Stimulated activated CD8-positive, alpha-beta memory T cell treated with anti-CD3 and anti-CD28 coated beads, Interleukin-15, amount 100 ng/mL, for 1 hour (primary cell): Measurements from ENCODE around the gene EPS8L3.
"Not testable (repeated sequence)": the region's sequence is repeated elsewhere in the genome, so short reads cannot be mapped to it uniquely, and the experiment has no call there.

Experiments used
- DNase-seq: peaks from one replicate; pipeline ENCODE4 v3.0.0-alpha.2; 2020; ENCODE audit warnings: low read depth

Gene EPS8L3

DNA sequence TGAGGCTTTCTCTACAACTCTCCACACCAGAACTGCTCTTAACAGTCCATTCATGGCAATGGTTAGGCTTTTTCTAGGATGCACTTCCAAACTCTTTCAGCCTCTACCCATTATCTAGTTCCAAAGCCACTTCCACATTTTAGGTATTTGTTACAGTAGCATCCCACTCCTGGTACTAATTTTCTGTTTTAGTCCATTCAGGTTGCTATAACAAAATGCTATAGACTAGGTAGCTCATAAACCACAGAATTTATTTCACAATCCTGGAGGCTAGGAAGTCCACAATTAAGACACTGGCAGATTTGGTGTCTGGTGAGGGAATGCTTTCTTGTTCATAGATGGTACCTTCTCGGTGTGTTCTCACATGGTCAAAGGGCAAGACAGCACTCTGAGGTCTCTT lies 17.3 kb upstream of the EPS8L3 start:
- DNase-seq = no peak

- DNase-seq = no peak
Observed at GRCh38 chr1:109777980-109778625, 14.4 kb upstream of the EPS8L3 start.

DNA sequence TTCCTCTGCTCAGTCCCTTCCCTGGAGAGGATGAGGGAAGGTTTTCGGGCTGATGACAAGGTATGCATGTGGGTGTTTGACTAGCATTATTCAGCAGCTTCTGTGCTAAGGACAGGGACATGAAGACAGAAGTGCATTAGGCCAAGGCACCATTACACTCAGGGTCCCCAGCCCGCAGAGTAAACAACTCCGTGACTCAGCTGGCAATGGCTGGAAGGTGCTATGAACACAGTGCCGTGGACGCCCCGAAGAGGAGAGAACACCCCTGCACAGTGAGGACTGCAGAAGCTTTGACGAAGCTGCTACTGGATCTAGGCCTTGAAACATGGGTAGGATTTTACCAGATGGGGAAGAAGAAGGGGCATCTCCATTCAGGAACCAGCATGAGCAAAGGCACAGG lies 13.7 kb upstream of the EPS8L3 start:
- no peak for DNase-seq

DNA sequence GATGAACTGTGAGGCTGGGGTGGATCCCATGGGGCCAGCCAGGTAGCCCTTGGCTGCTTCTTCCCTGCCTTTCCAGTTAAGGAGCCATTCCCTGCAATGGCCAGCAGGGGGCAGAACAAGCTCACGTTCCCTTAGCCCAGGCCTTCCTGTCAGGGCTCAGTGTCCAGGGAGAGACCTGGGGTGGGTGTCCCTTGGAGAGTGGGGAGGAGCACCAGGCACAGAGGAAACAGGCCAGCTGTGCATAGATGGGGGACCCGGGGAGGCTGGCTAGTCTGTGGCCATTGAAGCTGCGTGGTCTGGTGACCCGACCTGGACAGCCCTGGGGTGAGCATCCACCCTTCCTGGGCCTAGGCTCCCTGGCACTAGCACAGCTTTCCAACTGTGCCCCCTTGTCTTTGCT lies 13.2 kb upstream of the EPS8L3 start:
- DNase-seq = peak; percentile 52

GRCh38 chr1:109776206-109776835 lies 12.6 kb upstream of the EPS8L3 start:
- DNase-seq = no peak

DNA sequence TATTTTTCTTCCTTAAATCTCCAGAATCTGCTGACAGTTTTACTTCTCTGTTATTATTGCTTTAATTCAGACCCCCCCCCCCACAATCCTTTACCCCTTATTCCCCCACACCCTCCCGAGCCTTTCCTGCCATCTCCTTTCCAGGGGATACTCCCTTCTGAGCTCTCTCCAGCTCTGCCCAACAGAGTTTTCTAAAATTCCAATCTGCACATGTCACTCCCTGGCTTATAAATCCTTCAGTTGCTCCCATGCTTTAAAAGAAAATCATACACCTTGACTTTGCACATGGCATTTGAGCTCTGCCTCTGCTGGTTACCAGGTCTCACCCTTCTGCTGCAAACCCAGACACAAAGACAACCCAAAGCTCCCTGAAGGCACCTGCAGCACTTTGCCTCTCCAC lies 11.7 kb upstream of the EPS8L3 start:
- no peak for DNase-seq

DNA sequence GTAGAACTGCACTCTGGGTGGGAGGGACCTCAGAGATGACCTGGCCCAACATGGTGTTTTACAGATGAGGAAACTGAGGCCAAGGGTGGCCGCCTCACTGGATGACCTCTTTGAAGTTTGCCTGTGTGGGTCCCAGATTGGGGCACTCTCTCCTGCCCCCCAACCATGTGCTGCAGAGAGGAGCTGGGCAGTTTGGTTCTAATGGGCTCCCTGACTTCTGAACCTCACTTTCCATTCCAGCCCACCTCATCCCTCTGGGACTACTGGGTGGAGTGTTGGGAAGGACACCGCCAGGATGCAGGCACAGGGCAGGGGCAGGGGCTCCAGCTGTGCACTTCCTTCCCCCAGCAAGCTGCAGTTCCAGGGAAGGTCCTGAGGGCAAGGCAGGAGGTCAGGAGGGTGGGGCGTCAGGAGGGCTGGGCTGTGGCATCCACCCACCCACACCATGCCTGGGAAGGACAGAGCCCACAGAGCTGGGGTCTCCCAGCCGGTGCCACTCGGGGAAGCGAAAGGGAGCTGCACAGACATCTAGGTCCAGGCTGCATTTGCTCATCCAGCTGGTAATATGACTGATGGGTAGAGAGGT lies 10.3 kb upstream of the EPS8L3 start:
- no peak for DNase-seq

DNA sequence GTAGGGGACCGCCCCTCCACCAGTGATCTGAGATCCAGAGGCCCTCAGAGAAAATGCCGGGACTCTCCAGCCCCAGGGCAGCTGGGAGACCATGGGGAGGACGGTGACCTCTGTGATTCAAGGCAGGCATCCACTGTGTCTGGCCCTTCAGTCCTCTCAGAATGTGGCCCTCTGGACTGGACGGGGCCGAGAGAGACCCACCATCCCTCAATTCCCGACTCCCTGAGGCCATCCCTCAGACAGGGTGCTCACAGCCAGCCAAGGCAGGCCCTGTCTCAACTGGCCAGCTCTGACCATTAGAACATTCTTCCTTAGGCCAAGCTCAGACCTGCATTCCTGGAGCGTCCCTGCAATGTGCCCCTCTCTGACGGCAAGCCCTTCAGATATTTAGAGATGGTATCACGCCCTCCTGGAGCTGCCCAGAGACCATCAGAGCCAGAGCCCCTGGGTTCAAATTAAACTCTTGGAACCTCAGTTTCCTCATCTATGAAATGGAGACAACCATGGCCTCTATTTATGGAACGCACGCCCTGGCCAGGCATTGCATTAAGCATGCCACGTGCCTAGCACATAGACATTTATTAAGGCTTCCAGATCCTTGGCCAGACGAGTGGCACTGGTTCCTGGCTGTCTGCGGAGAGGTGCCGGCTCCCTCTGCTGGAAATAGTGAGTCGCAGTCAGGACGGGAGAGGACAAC lies 9.6 kb upstream of the EPS8L3 start:
- DNase-seq = peak; percentile 37

- no peak for DNase-seq
Observed at GRCh38 chr1:109772658-109773202, 9.0 kb upstream of the EPS8L3 start.

DNA sequence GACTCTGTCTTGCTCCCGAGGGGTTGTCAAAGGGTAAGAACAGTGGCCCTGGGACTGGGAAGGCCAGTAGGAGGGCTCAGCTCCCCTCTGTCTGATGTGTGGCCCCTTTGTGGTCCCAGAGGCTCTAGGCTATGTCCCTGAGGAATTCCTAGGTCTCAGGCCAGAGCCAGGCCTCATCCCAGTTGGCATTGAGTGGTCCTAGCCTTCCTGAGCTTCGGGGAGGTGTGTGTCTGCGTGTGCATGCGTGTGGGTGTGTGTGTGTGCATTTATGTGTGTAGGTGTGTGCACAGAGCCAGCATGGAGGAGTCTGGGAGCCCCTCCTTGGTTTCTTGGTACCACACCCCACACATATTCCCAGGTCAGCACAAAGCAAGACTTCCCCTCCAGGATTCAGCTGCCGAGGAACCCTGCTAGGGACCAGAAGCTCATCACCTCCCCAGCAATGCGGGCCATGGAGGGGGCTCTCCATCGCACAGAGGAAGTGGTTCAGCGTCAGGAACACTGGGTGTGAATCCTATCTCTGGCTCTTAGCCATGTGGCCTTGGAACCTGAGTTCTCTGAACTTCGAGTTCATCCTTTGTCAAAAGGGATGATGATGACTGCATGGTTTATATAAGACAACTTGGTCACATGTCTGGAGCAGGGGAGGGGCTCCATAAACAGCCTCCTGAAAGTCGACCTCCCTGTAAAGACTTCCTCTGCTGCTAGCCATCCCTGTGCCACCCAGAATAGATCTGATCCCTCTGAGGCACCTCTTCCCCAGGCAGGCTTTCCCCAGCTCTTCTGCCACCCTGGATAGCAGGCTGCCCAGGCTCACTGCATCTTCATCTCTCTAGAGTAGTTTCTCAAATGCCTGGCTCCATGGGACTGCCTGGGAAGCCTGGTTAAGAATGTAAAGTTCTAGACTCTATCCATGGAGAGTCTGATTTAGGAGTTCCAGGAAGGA lies 8.3 kb upstream of the EPS8L3 start:
- DNase-seq = no peak

- DNase-seq = no peak
Observed at GRCh38 chr1:109770331-109771095, 6.8 kb upstream of the EPS8L3 start.

GRCh38 chr1:109769330-109770078 lies 5.8 kb upstream of the EPS8L3 start:
- DNase-seq = no peak

GRCh38 chr1:109768820-109769219 lies 5.1 kb upstream of the EPS8L3 start:
- no peak for DNase-seq

DNA sequence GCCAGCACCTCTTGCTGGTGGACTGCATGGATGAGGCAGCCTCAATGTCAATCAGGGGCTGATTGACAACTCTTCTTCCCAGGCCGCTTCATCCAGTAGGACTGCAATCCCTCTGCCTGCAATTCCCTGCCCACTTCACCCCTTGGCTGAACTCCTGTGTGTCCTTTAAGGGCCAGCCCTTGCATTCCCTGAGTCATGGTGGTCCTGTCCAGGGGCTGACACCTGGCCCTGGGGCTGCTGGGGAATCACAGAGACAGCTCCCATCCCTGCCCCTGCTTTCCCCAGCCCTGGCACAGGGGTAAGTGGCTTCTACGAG lies 4.6 kb upstream of the EPS8L3 start:
- DNase-seq = no peak

DNA sequence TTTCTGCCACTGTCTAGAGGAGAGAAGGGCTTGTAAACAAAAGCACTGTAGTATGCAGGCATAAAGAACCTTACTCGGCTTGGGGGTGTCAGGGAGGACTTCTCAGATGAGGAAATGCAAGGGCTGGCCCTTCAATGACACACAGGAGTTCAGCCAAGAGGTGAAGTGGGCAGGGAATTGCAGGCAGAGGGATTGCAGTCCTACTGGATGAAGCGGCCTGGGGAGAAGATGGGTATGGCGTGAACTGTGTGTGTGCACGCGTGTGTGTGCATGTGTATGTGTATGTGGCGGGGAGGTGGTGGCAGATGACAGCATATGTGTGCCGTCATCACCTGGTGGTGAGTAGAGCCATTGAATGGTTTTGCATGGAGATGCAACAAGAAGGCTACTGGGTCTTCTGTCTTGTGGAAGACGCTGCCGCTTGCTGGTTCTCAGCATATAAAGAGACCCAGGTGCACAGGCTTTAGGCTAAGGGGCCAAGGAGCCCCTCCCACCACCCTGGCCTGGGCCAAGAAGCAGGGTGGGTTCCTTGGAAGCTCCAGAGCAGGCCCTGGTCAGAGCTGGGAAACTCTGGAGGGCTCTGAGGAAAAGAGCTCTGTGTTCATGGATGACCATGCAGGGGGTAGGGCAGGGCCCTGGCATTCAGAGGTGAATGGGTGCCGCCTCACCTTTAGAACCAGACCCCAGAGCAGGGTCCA lies 4.1 kb upstream of the EPS8L3 start:
- DNase-seq = no peak

- not testable (repeated sequence) for DNase-seq
Observed at GRCh38 chr1:109766991-109767636, 3.4 kb upstream of the EPS8L3 start.

DNA sequence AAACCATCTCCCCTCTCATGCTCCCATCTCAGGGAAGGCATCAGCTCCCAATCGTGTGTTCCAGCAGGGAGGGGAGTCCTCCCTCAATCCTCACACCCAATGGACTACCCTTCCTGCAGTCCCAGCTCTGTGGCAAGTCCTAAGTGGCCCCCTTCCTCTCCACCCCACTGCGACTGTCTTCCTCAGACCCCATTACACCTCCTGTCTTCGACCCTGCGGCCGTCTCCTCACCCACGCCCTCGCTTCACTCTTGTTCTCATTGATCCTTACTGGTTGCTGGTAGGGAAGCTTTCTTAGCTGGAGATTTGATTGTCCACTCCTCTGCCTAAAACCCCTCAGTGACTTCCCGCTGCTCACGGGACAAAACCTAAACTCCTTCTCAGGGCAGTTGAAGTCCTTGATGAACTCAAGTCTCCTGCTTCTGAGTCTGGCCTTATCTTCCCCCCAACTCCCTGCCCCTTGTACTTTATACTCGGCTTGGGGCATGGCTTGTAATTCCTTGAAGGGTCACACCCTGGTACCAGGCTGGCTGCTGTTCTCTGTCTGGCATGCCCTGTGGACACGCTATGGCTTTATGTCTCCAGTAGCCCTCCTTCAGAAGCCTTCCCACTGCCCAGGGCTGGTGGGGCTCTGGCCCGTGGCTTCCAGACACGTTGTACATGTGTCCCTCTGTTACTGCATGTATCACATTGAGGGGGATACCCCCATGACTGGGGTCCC lies 2.3 kb upstream of the EPS8L3 start:
- no peak for DNase-seq

- no peak for DNase-seq
Observed at GRCh38 chr1:109765483-109765815, 1.7 kb upstream of the EPS8L3 start.
